Liver (tissue), 3 donors: ENCODE results near the gene ILF3.

Experiments
- CTCF ChIP-seq: fragments of 150-350 bp; IDR thresholded peaks from 2 replicates; pipeline ENCODE4 v1.5.1; 2017; ENCODE audit warnings: improper control_type of control experiment, low read depth, low read length; ENCODE audit not compliant: missing input control
- EGR1 ChIP-seq, 2 donors: IDR thresholded peaks; 2 replicates each; pipeline ENCODE4 v1.6.1; 2016 to 2018; ENCODE audit warnings: antibody characterized with exemption in 2 of 2, low read depth in 2 of 2
- FOXA1 ChIP-seq: IDR thresholded peaks from 2 replicates; pipeline ENCODE4 v1.6.1; 2016; ENCODE audit warnings: antibody characterized with exemption
- GABPA ChIP-seq, 2 donors: IDR thresholded peaks in 1 of 2; conservative IDR thresholded peaks in 1 of 2; 2 replicates each; pipeline ENCODE4 v1.6.1; 2016; ENCODE audit warnings: antibody characterized with exemption in 2 of 2, mild to moderate bottlenecking in 1 of 2, moderate library complexity in 1 of 2
- HNF4A ChIP-seq, 2 donors: conservative IDR thresholded peaks; 2 replicates each; pipeline ENCODE4 v1.6.1; 2016; ENCODE audit warnings: antibody characterized with exemption in 2 of 2, mild to moderate bottlenecking in 2 of 2
- HNF4G ChIP-seq: IDR thresholded peaks from 2 replicates; pipeline ENCODE4 v1.6.1; 2016; ENCODE audit warnings: antibody characterized with exemption
- JUND ChIP-seq, 2 donors: IDR thresholded peaks; 2 replicates each; pipeline ENCODE4 v1.6.1; 2016; ENCODE audit warnings: antibody characterized with exemption in 2 of 2
- MAX ChIP-seq: IDR thresholded peaks from 2 replicates; pipeline ENCODE4 v1.6.1; 2016; ENCODE audit warnings: antibody characterized with exemption
- RAD21 ChIP-seq, 2 donors: IDR thresholded peaks; 2 replicates each; pipeline ENCODE4 v1.6.1; 2016; ENCODE audit warnings: antibody characterized with exemption in 2 of 2, mild to moderate bottlenecking in 2 of 2
- REST ChIP-seq: IDR thresholded peaks from 2 replicates; pipeline ENCODE4 v1.6.1; 2016; ENCODE audit warnings: antibody characterized with exemption, mild to moderate bottlenecking
- RXRA ChIP-seq, 2 donors: IDR thresholded peaks; 2 replicates each; pipeline ENCODE4 v1.6.1; 2017 to 2018; ENCODE audit warnings: antibody characterized with exemption in 2 of 2, mild to moderate bottlenecking in 1 of 2
- SP1 ChIP-seq: IDR thresholded peaks from 2 replicates; pipeline ENCODE4 v1.6.1; 2018; ENCODE audit warnings: antibody characterized with exemption, mild to moderate bottlenecking
- TAF1 ChIP-seq: conservative IDR thresholded peaks from 2 replicates; pipeline ENCODE4 v1.6.1; 2016; ENCODE audit warnings: antibody characterized with exemption, mild to moderate bottlenecking
- ZBTB33 ChIP-seq: IDR thresholded peaks from 2 replicates; pipeline ENCODE4 v1.6.1; 2016; ENCODE audit warnings: antibody characterized with exemption
- donor health status: healthy.
- donor health status: healthy.

- TF ChIP-seq CTCF (no peak), JUND (IDR thresholded peaks at IDR 0.05) (no peak), SP1 (no peak), REST (no peak), RXRA (IDR thresholded peaks at IDR 0.05) (no peak), EGR1 (IDR thresholded peaks at IDR 0.05; ENCODE audit: low read depth in 2 of 2) (no peak), TAF1 (no peak), GABPA (IDR thresholded peaks at IDR 0.05 in 1 of 2, conservative IDR thresholded peaks at IDR 0.05 in 1 of 2) (no peak), RAD21 (IDR thresholded peaks at IDR 0.05) (no peak), MAX (no peak), FOXA1 (no peak), HNF4A (conservative IDR thresholded peaks at IDR 0.05) (no peak), HNF4G (no peak), ZBTB33 (no peak)
These were observed 16.0 kb downstream of the ILF3 start for GRCh38 chr19:10670182-10670581.
